Neural progenitor cell (in vitro differentiated cells): ENCODE measurements around the gene TMPO. TPM values are rescaled to one million over a fixed set of nuclear protein-coding genes. Genes with fewer than 3 reads are reported as not detected.

Experiments
- DNase-seq: peaks from one replicate; pipeline ENCODE4 v3.0.0-alpha.2; 2016; ENCODE audit warnings: low spot score
- H2AFZ ChIP-seq: fragments of 200-600 bp; sonication (generic); replicated peaks from 2 replicates; pipeline ENCODE4 v1.6.1; 2016; ENCODE audit warnings: antibody characterized with exemption
- H3F3A ChIP-seq: fragments of 200-600 bp; sonication (generic); 2 replicates; pipeline ENCODE4 v1.6.1; 2016; ENCODE audit warnings: antibody characterized with exemption, low read depth
- H3K27ac ChIP-seq: fragments of 200-600 bp; sonication (generic); 2 replicates; pipeline ENCODE4 v1.5.1; 2016; ENCODE audit warnings: mild to moderate bottlenecking
- H3K27me3 ChIP-seq: fragments of 200-600 bp; sonication (generic); 2 replicates; pipeline ENCODE4 v1.6.1; 2016; ENCODE audit warnings: mild to moderate bottlenecking, moderate library complexity
- H3K36me3 ChIP-seq: fragments of 200-600 bp; sonication (generic); 2 replicates; pipeline ENCODE4 v1.5.1; 2016
- H3K4me1 ChIP-seq: fragments of 200-600 bp; sonication (generic); 2 replicates; pipeline ENCODE4 v1.6.1; 2016; ENCODE audit warnings: mixed run types
- H3K4me2 ChIP-seq: fragments of 200-600 bp; sonication (generic); 2 replicates; pipeline ENCODE4 v1.6.1; 2016
- H3K4me3 ChIP-seq: fragments of 200-600 bp; sonication (generic); 2 replicates; pipeline ENCODE4 v1.5.1; 2016
- H3K79me2 ChIP-seq: fragments of 200-600 bp; sonication (generic); 2 replicates; pipeline ENCODE4 v1.6.1; 2016; ENCODE audit warnings: low read depth
- H3K9ac ChIP-seq: fragments of 200-600 bp; sonication (generic); 2 replicates; pipeline ENCODE4 v1.6.1; 2016
- H3K9me3 ChIP-seq: fragments of 200-600 bp; sonication (generic); 2 replicates; pipeline ENCODE4 v1.5.1; 2016; ENCODE audit warnings: low read depth
- H4K20me1 ChIP-seq: fragments of 200-600 bp; sonication (generic); 2 replicates; pipeline ENCODE4 v1.6.1; 2016; ENCODE audit warnings: low read depth
- H3K27ac Mint-ChIP-seq: 3 replicates; pipeline ENCODE4 v1.8.0; 2021; ENCODE audit warnings: mixed read lengths
- H3K27me3 Mint-ChIP-seq: 2 replicates; pipeline ENCODE4 v1.8.0; 2022; ENCODE audit warnings: low read depth, mild to moderate bottlenecking, inconsistent platforms, moderate library complexity, mixed read lengths; ENCODE audit not compliant: insufficient read depth
- H3K36me3 Mint-ChIP-seq: 3 replicates; pipeline ENCODE4 v1.8.0; 2021; ENCODE audit warnings: mixed read lengths
- H3K4me1 Mint-ChIP-seq: 3 replicates; pipeline ENCODE4 v1.8.0; 2021; ENCODE audit warnings: mixed read lengths
- H3K4me3 Mint-ChIP-seq: 3 replicates; pipeline ENCODE4 v1.8.0; 2021; ENCODE audit warnings: mild to moderate bottlenecking, moderate library complexity, mixed read lengths
- H3K9me3 Mint-ChIP-seq: 3 replicates; pipeline ENCODE4 v1.8.0; 2020; ENCODE audit warnings: mixed read lengths
- EZH2 ChIP-seq: fragments of 200-600 bp; sonication (generic); IDR thresholded peaks from 2 replicates; pipeline ENCODE4 v1.6.1; 2017; ENCODE audit warnings: antibody characterized with exemption, mild to moderate bottlenecking, moderate library complexity
- EZH2phosphoT487 ChIP-seq: fragments of 200-600 bp; sonication (generic); IDR thresholded peaks from 2 replicates; pipeline ENCODE4 v1.6.1; 2017; ENCODE audit warnings: antibody characterized with exemption
- total RNA-seq: library from RNA; depleted of rRNA; stranded (reverse); fragments of >200 nt; gene quantifications from 2 replicates; pipeline ENCODE4 v1.2.3, GENCODE V29; 2015; ENCODE audit warnings: low replicate concordance
- TF ChIP-seq, protein P1 (sequence below): fragments of 200-600 bp; sonication (generic); IDR thresholded peaks from 2 replicates; pipeline ENCODE4 v1.5.1; 2017; ENCODE audit warnings: antibody characterized with exemption, mild to moderate bottlenecking

The TMPO gene
- total RNA-seq, 1 donor from 2014 or later = 513 TPM

DNA sequence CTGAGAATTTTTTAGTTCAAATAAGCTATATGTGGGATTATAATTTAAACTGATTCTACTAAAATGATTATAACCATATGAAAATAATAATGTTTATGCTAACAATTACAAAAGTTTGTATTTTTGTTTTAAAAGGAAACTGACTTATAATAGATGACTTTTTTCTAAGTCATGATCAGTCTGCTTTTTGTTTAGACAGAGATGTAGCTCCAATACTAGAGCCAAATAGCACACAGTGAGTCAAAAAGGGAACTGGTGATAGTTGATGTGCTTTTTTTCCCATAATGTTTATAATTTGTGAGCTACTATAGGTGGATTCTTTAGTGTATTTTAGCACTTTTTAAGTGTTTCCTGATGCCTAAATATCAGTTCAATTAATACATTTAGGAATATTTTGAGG lies 28.3 kb downstream of the TMPO start:
- Mint-ChIP-seq H3K36me3 (peaks cover 39% of the 10 kb centered on the region), H3K9me3 (no peaks in the 10 kb centered on the region), H3K4me1 (no peaks in the 10 kb centered on the region), H3K27me3 (no peaks in the 10 kb centered on the region), H3K27ac (no peak overlapping the region), H3K4me3 (no peak overlapping the region)
- Histone ChIP-seq H3K9me3 (no peaks in the 10 kb centered on the region), H3K79me2 (peaks cover 71% of the 10 kb centered on the region), H2AFZ (no peak overlapping the region), H3F3A (peaks cover 29% of the 10 kb centered on the region), H3K27me3 (no peaks in the 10 kb centered on the region), H3K4me3 (no peak overlapping the region), H3K36me3 (peaks cover 67% of the 10 kb centered on the region), H3K27ac (no peak overlapping the region), H4K20me1 (peaks cover 28% of the 10 kb centered on the region), H3K9ac (no peak overlapping the region), H3K4me1 (no peaks in the 10 kb centered on the region), H3K4me2 (no peak overlapping the region)
- TF ChIP-seq EZH2phosphoT487 = no peak
- TF ChIP-seq, protein P1, sequence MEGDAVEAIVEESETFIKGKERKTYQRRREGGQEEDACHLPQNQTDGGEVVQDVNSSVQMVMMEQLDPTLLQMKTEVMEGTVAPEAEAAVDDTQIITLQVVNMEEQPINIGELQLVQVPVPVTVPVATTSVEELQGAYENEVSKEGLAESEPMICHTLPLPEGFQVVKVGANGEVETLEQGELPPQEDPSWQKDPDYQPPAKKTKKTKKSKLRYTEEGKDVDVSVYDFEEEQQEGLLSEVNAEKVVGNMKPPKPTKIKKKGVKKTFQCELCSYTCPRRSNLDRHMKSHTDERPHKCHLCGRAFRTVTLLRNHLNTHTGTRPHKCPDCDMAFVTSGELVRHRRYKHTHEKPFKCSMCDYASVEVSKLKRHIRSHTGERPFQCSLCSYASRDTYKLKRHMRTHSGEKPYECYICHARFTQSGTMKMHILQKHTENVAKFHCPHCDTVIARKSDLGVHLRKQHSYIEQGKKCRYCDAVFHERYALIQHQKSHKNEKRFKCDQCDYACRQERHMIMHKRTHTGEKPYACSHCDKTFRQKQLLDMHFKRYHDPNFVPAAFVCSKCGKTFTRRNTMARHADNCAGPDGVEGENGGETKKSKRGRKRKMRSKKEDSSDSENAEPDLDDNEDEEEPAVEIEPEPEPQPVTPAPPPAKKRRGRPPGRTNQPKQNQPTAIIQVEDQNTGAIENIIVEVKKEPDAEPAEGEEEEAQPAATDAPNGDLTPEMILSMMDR = no peak
- DNase-seq = no peak

GRCh38 chr12:98544751-98545150 lies 29.4 kb downstream of the TMPO start:
- Histone ChIP-seq H3K36me3 (peaks cover 69% of the 10 kb centered on the region), H3K4me2 (no peak overlapping the region), H2AFZ (no peak overlapping the region), H3K9me3 (no peaks in the 10 kb centered on the region), H3K27ac (no peak overlapping the region), H4K20me1 (peaks cover 28% of the 10 kb centered on the region), H3K27me3 (no peaks in the 10 kb centered on the region), H3K4me1 (no peaks in the 10 kb centered on the region), H3F3A (peaks cover 32% of the 10 kb centered on the region), H3K79me2 (peaks cover 61% of the 10 kb centered on the region), H3K4me3 (no peak overlapping the region), H3K9ac (no peak overlapping the region)
- no peak overlapping the region for H3K27ac Mint-ChIP-seq
- H3K4me1 Mint-ChIP-seq = no peaks in the 10 kb centered on the region
- no peak overlapping the region for H3K4me3 Mint-ChIP-seq
- H3K36me3 Mint-ChIP-seq = peaks cover 41% of the 10 kb centered on the region
- H3K27me3 Mint-ChIP-seq = no peaks in the 10 kb centered on the region
- TF ChIP-seq EZH2 (no peak), EZH2phosphoT487 (no peak)
- TF ChIP-seq, protein P1 = no peak
- DNase-seq = no peak
- no peaks in the 10 kb centered on the region for H3K9me3 Mint-ChIP-seq

GRCh38 chr12:98549371-98550110 lies 34.2 kb downstream of the TMPO start:
- H3K36me3 Mint-ChIP-seq = peaks cover 44% of the 10 kb centered on the region
- Histone ChIP-seq H3K27me3 (no peaks in the 10 kb centered on the region), H3K9ac (no peak overlapping the region), H2AFZ (no peak overlapping the region), H4K20me1 (no peaks in the 10 kb centered on the region), H3K4me1 (no peaks in the 10 kb centered on the region), H3K36me3 (peaks cover 44% of the 10 kb centered on the region), H3K4me2 (no peak overlapping the region), H3F3A (peaks cover 57% of the 10 kb centered on the region), H3K79me2 (peaks cover 14% of the 10 kb centered on the region), H3K9me3 (no peaks in the 10 kb centered on the region), H3K4me3 (no peak overlapping the region), H3K27ac (peak overlapping the region; percentile 46)
- no peak for DNase-seq
- no peak overlapping the region for H3K4me3 Mint-ChIP-seq
- H3K4me1 Mint-ChIP-seq = no peaks in the 10 kb centered on the region
- no peaks in the 10 kb centered on the region for H3K27me3 Mint-ChIP-seq
- TF ChIP-seq EZH2phosphoT487 = no peak
- TF ChIP-seq EZH2 = no peak
- TF ChIP-seq, protein P1 = no peak
- H3K9me3 Mint-ChIP-seq = no peaks in the 10 kb centered on the region
- H3K27ac Mint-ChIP-seq = no peak overlapping the region
